Endothelial cell (in vitro differentiated cells): Measurements from ENCODE around the gene BICDL2. TPM values are rescaled to one million over a fixed set of nuclear protein-coding genes. Genes with fewer than 3 reads are reported as not detected.
"Not testable (repeated sequence)": the region's sequence is repeated elsewhere in the genome, so short reads cannot be mapped to it uniquely, and the experiment has no call there.

Source experiments
- DNase-seq: peaks from one replicate; pipeline ENCODE4 v3.0.0; 2021; ENCODE audit warnings: low spot score
- H3K27ac Mint-ChIP-seq: one replicate; pipeline ENCODE4 v1.8.0; 2021; ENCODE audit warnings: mixed read lengths, inconsistent platforms; ENCODE audit not compliant: unreplicated experiment
- H3K27me3 Mint-ChIP-seq: one replicate; pipeline ENCODE4 v1.8.0; 2021; ENCODE audit warnings: mild to moderate bottlenecking, moderate library complexity, mixed read lengths, inconsistent platforms; ENCODE audit not compliant: unreplicated experiment
- H3K36me3 Mint-ChIP-seq: one replicate; pipeline ENCODE4 v1.8.0; 2021; ENCODE audit warnings: mild to moderate bottlenecking, low read depth, mixed read lengths, inconsistent platforms; ENCODE audit not compliant: unreplicated experiment
- H3K4me1 Mint-ChIP-seq: one replicate; pipeline ENCODE4 v1.8.0; 2021; ENCODE audit warnings: mild to moderate bottlenecking, mixed read lengths, inconsistent platforms; ENCODE audit not compliant: unreplicated experiment
- H3K4me3 Mint-ChIP-seq: one replicate; pipeline ENCODE4 v1.8.0; 2021; ENCODE audit warnings: mild to moderate bottlenecking, mixed read lengths, inconsistent platforms; ENCODE audit not compliant: unreplicated experiment
- H3K9me3 Mint-ChIP-seq: one replicate; pipeline ENCODE4 v1.8.0; 2021; ENCODE audit warnings: mixed read lengths, inconsistent platforms; ENCODE audit not compliant: unreplicated experiment
- total RNA-seq: library from RNA; stranded (reverse); fragmentation: NEBNext Ultra II Directional; extraction: Animal tissue kit (Norgen Biotek cat#: 25700); gene quantifications from one replicate; pipeline ENCODE4 v1.2.1, GENCODE V29; 2021; ENCODE audit not compliant: unreplicated experiment
- TF ChIP-seq, protein P1 (sequence below): fragments of 200-600 bp; sonication (generic); IDR thresholded peaks from one replicate; pipeline ENCODE4 v1.5.0; 2021; ENCODE audit warnings: antibody characterized with exemption; ENCODE audit not compliant: unreplicated experiment

BICDL2 gene
- total RNA-seq, 1 donor from 2014 or later: 0.13 TPM

GRCh38 chr16:3059041-3059722 is 22.4 kb upstream of the BICDL2 start:
- TF ChIP-seq, protein P1, sequence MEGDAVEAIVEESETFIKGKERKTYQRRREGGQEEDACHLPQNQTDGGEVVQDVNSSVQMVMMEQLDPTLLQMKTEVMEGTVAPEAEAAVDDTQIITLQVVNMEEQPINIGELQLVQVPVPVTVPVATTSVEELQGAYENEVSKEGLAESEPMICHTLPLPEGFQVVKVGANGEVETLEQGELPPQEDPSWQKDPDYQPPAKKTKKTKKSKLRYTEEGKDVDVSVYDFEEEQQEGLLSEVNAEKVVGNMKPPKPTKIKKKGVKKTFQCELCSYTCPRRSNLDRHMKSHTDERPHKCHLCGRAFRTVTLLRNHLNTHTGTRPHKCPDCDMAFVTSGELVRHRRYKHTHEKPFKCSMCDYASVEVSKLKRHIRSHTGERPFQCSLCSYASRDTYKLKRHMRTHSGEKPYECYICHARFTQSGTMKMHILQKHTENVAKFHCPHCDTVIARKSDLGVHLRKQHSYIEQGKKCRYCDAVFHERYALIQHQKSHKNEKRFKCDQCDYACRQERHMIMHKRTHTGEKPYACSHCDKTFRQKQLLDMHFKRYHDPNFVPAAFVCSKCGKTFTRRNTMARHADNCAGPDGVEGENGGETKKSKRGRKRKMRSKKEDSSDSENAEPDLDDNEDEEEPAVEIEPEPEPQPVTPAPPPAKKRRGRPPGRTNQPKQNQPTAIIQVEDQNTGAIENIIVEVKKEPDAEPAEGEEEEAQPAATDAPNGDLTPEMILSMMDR: peak; percentile 95
- Mint-ChIP-seq H3K27ac (peak overlapping the region; percentile 72), H3K4me1 (peaks cover 20% of the 10 kb centered on the region), H3K27me3 (peaks cover 15% of the 10 kb centered on the region), H3K4me3 (peak overlapping the region; percentile 90), H3K9me3 (no peaks in the 10 kb centered on the region), H3K36me3 (peaks cover 13% of the 10 kb centered on the region)
- DNase-seq: peak; percentile 96

DNA sequence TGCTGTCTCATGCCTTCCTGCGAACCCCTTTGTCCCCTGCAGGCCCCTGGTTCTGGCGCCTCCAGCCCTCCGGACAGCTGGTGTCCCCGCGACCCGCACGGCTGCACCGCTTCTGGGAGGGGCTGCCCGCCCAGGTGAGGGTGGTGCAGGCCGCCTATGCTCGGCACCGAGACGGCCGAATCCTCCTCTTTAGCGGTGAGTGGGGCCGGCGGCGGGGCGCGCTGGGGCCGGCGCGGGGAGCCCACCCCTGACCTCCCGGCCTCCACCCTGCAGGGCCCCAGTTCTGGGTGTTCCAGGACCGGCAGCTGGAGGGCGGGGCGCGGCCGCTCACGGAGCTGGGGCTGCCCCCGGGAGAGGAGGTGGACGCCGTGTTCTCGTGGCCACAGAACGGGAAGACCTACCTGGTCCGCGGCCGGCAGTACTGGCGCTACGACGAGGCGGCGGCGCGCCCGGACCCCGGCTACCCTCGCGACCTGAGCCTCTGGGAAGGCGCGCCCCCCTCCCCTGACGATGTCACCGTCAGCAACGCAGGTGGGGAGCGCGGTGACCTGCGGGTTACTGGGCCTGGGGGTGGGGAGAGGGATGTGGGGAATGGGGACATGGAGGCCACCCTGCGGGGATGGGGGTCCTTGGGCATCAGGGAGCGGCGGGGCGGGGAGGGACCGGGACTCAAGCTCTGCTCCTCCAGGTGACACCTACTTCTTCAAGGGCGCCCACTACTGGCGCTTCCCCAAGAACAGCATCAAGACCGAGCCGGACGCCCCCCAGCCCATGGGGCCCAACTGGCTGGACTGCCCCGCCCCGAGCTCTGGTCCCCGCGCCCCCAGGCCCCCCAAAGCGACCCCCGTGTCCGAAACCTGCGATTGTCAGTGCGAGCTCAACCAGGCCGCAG is 21.6 kb upstream of the BICDL2 start:
- Mint-ChIP-seq H3K36me3 (peaks cover 20% of the 10 kb centered on the region), H3K27ac (no peak overlapping the region), H3K4me1 (peaks cover 20% of the 10 kb centered on the region), H3K27me3 (peaks cover 15% of the 10 kb centered on the region), H3K9me3 (no peaks in the 10 kb centered on the region), H3K4me3 (peak overlapping the region; percentile 90)
- peak; percentile 45 for DNase-seq
- TF ChIP-seq, protein P1: no peak

- peaks cover 15% of the 10 kb centered on the region for H3K27me3 Mint-ChIP-seq
- H3K9me3 Mint-ChIP-seq: no peaks in the 10 kb centered on the region
- H3K27ac Mint-ChIP-seq: no peak overlapping the region
- peak overlapping the region; percentile 75 for H3K4me3 Mint-ChIP-seq
- H3K36me3 Mint-ChIP-seq: peaks cover 20% of the 10 kb centered on the region
- TF ChIP-seq, protein P1: no peak
- H3K4me1 Mint-ChIP-seq: peaks cover 20% of the 10 kb centered on the region
- DNase-seq: no peak
Measured at GRCh38 chr16:3057181-3058138, 20.7 kb upstream of the BICDL2 start.

DNA sequence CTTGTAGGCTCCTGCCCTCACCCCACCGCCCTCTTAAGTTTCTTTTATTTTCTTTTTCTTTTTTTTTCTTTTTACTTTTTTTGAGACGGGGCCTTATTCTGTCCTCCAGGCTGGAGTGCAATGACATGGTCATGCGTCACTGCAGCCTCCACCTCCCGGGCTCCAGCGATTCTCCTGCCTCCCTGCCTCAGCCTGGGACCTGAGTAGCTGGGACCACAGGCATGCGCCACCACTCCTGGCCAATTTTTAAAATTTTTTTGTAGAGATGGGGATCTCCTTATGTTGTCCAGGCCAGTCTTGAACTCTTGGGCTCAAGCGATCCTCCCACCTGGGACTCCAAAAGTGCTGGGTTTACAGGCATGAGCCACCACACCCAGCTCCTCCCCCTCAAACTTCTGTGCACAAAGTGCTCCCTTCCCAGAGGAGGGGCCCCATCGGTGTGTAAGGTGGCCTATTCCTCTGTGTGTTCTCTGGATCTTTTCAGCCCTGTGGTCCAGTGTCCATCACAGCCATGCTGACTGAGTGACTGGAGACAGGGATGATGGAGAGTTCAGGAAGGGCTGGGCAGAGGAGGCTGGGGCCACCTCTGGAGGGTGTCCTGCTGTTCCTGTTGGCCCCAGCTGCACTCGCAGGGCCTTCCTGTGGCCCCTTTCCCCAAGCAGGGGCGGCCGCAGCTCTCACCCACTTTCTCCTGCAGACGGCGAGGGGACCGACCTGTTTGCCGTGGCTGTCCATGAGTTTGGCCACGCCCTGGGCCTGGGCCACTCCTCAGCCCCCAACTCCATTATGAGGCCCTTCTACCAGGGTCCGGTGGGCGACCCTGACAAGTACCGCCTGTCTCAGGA is 19.8 kb upstream of the BICDL2 start:
- Mint-ChIP-seq H3K4me3 (no peak overlapping the region), H3K9me3 (no peaks in the 10 kb centered on the region), H3K4me1 (peaks cover 20% of the 10 kb centered on the region), H3K27me3 (peaks cover 15% of the 10 kb centered on the region), H3K27ac (no peak overlapping the region), H3K36me3 (peaks cover 25% of the 10 kb centered on the region)
- no peak for DNase-seq
- TF ChIP-seq, protein P1: no peak

- DNase-seq, H3K27ac Mint-ChIP-seq, H3K4me3 Mint-ChIP-seq, H3K9me3 Mint-ChIP-seq: not testable (repeated sequence)
- Mint-ChIP-seq H3K36me3 (peaks cover 32% of the 10 kb centered on the region), H3K4me1 (peaks cover 20% of the 10 kb centered on the region), H3K27me3 (peaks cover 14% of the 10 kb centered on the region)
Measured at GRCh38 chr16:3055734-3056115, 19.0 kb upstream of the BICDL2 start.
